ENCODE results near the gene ATP8A1.
"Not testable (repeated sequence)": the region's sequence is repeated elsewhere in the genome, so short reads cannot be mapped to it uniquely, and the experiment has no call there.

ATP8A1 gene

DNA sequence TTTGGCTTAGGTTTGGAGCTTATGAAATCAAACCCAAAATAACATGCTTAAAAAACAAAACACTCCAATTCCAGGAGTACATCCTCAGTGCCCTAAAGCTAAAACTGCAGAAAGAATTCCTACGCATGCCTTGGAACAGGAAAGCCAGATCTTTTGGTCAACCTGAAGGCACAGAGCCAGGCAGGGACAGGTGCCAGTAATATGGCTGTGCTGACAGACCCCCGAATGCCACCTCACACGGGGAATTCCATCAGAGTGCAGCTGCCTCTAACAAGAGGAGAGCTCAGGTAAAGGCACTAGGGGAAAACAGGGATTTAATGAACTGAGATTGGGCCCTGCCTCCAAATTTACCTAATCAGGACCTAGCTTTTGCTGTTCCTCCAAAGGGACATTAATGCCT, 182.5 kb downstream of the ATP8A1 start:
- DNase-seq (ENCODE audit: low spot score): no peak

DNA sequence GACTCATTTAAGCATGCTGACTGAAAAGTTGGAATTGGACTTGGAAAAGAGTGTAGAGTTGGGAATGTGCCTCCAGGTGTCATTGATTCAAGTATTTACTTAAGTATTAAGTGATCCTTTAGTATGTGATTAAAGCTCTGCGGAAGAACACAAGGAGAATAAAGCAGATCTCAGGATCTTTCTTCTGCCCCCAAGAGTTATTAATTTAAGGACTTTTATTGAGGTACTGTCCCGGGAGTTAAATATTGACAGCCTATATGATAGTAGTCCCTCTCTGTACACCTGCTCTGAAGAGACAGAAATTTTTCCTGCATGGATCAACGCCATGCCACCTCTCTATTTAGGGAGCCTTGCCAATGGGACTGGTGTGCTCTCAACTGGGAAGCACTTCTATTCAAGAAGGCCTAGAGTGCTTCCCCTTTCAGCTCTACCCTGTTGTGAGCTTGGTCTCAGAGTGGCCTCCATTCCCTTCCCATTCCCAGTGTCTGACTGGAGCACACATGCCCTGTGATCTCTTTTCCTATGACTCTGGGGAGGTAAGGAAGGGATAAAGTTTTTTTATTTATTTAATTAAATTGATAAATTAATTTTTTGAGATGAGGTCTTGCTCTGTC, 183.7 kb downstream of the ATP8A1 start:
- DNase-seq (ENCODE audit: low spot score): no peak

DNA sequence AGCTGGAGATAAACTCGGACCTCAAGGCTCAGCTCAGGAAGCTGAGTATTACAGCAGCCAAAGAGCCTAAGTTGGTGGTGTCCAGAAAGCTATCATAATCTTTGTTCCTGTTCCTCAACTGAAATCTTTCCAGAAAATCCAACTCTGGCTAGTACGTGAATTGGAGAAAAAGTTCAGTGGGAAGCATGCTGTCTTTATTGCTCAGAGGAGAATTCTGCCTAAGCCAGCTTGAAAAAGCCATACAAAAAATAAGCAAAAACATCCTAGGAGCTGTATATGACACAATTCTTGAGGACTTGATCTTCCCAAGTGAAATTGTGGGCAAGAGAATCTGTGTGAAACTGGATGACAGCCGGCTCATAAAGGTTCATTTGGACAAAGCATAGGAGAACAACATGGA, 185.0 kb downstream of the ATP8A1 start:
- no peak for DNase-seq (ENCODE audit: low spot score)

DNA sequence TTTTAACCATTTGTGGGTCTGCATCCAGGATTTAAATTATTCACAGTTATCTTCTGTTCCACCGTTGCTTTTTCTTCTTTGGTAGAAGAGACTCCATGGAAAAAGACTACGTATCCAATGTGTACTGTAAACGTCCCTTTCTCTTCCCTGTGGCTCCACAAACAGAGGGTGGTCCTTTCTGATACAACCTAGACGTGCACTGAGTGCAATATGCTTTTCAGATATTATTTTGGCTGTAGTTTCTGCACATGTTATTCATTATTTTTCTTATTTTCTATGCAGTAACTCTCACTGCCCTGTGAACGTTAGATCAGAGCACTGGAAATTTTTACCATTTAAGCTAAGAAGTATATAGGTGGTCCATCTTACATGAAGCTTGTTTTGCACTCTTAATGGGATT, 186.9 kb downstream of the ATP8A1 start:
- DNase-seq (ENCODE audit: low spot score): no peak

DNA sequence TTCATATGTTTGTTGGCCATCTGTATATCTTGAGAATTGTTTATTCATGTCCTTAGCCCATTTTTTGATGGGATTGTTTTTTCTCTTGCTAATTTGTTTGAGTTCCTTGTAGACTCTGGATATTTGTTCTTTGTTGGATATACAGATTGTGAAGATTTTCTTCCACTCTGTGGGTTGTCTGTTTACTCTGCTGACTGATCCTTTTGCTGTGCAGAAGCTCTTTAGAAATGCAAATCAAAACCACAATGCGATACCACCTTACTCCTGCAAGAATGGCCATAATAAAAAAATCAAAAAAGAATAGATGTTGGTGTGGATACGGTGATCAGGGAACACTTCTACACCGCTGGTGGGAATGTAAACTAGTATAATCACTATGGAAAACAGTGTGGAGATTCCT, 189.1 kb downstream of the ATP8A1 start:
- not testable (repeated sequence) for DNase-seq (ENCODE audit: low spot score)

DNA sequence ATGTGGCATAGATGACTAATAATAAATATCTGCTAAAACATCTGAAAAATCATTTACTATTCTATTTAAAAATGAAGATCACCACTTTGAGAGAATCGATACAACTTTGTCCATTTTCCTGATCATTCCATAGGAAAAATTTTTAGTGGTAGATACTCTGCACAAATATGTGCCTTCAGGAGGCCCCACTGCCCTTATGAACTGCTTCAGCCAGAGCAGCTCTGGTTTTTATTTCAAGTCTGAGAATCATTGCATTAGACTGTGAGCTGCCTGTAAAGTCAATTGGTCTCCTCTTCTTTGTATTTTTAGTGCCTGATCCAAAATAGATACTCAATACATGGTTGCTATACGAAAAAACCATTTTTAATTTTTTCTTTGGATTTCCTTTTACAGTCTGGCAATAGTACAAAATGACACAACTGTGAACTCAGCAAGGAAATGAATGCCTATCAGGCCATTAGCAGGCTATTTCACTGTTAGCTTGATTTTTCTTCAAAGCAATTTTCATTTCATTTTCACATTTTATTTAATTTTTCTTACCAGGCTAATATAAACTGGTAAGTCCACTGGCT, 190.5 kb downstream of the ATP8A1 start:
- DNase-seq (ENCODE audit: low spot score): no peak

DNA sequence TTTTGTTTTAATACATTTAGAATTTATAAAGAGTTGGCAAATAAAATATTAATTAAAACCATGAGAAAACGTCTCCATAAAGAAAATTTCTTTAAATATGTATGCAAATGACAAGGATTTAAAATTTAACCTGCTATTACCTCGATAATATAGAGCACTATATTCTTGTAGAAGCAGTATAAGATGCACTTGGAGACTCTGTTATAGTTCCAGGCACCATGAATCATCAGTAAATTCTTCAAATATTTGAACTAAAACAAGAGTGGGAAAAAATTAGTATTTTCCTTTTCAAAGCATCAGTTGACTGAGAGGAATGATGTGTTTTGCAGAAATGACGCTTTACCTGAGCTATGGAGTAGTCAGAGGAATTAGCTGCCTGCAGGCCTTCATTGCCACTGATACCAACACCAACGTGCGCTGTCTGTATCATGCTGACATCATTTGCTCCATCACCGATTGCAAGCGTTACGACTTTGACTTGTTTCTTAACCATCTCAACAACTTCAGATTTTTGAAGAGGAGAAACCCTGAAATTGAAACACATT, 192.3 kb downstream of the ATP8A1 start:
- DNase-seq (ENCODE audit: low spot score): no peak

DNA sequence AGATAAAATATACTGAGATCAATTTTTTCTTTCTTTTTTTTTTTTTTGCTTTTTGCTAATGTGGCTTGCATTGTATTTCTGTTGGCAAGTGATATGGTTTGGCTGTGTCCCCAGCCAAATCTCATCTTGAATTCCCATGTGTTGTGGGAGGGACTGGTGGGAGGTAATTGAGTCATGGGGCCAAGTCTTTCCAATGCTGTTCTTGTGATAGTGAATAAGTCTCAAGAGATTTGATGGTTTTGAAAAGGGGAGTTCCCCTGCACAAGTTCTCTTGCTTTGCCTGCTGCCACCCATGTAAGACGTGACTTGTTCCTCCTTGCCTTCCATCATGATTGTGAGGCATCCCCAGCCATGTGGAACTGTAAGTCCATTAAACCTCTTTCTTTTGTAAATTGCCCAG, 195.7 kb downstream of the ATP8A1 start:
- not testable (repeated sequence) for DNase-seq (ENCODE audit: low spot score)

DNA sequence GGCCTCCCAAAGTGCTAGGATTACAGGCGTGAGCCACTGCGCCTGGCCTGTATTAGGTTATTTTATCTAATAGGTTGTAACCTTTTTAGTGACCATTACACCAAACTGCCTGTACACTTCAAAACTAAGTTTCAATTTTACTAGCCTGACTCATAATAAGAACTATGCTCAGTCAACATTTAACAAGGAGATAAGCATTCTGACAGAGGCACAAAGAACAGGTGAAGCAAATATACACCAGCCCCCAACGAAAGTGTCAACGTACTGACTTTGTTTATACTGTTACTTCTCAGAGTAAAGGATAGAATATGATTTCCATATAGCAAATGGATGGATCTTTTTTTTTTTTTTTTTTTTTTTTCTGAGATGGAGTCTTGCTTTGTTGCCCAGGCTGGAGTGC, 196.9 kb downstream of the ATP8A1 start:
- DNase-seq (ENCODE audit: low spot score): no peak

DNA sequence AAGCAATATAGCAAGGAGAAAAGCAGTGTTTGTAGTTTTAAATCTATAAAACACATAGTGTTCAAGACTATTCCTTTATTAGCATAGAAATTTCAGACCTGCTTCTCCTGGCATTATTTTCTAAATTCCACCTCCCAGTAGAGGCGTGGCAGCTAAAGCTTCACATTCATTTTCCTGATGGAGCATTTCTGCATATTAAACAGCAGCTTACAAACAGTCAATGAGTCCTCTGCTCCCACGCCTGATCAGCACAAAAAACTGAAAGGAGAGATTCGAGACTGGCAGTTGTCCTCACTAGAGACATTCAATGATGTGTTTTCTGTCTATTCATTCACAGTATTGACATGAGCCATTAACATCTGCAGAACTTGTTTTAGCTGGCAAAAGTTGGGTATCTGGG, 198.2 kb downstream of the ATP8A1 start:
- no peak for DNase-seq (ENCODE audit: low spot score)

DNA sequence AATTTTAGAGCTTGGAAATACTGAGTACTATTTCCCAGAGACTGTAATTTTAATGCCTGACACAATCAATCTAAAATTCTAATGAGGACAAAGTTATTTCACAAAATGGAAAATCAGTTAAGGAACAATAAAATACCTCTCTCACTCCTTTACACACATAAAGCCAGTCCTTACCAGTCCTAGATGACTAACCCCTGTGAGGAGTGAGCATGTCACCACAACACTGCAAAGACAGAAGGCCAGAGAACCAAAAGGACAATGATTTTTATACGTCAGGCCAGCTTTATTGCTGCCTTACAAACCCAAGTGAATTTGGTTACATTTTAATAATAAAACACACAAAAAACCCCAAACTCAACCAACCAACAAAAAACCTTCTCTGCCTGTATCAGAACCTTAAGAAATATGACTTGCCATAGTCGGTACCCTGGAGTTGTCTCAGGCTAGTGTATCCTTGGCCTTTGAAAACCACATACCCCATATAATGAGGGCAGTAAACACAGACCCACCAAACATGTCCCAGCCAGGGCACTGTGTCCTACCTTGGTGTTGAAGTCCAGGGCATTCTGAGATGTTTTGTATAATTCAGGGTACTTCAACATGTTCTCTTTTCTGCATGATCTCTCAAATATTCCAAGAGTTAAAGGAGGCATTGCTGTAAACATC, 202.0 kb downstream of the ATP8A1 start:
- DNase-seq (ENCODE audit: low spot score): no peak

DNA sequence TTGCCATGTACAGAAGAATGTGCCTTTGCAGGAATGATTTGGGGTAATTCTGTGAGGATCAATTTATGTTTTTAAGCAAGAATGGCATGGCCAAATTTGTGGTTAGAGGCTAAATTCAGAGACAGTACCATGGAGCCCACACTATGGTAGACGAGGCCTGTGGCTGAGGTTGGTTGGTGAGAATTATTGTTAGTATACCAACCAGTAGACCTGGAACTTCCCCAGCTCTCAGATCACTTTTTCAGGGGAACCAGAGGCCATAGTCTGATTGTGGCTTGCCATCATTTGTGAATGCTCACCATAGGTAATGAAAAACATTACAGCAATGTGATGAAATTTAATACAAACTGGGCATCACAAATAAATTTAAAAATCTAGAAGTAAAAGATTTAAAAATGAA, 203.3 kb downstream of the ATP8A1 start:
- DNase-seq (ENCODE audit: low spot score): no peak

DNA sequence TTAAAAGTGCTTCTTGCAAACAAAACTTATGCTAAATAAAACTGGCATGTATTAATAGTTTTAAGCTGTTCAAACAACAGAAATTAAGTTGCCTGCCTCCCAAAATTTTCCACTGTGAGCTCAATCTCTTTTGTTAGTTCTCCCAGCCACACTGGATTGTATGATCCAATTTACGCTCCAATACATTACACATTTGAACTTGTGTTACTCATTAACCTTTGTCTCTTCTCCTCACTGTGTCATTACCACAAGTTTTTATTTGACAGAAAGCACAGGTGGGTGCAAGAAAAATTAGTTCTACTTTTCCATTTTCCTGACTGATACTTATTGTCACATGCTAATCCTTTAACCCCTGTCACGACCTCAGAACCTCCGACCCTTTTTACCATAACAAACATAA, 204.1 kb downstream of the ATP8A1 start:
- no peak for DNase-seq (ENCODE audit: low spot score)

DNA sequence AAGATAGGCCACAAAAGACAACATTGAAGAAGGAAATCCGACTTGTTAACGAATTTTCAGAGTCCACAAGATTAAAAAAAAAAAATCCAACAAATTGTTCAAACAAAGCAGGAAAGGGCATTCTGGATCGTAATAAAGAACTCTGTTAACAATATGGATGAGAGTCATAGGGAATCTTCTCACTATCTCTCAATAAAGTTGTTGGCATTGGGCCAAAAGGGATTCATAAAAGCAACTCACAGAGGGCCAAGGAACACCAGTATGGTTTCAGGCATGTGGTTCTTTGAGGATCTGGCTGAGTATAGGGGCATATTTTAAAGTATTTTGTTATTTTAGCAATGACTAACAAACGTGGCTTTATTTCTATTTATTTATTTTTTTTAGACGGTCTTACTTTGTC, 210.1 kb downstream of the ATP8A1 start:
- DNase-seq (ENCODE audit: low spot score): no peak

DNA sequence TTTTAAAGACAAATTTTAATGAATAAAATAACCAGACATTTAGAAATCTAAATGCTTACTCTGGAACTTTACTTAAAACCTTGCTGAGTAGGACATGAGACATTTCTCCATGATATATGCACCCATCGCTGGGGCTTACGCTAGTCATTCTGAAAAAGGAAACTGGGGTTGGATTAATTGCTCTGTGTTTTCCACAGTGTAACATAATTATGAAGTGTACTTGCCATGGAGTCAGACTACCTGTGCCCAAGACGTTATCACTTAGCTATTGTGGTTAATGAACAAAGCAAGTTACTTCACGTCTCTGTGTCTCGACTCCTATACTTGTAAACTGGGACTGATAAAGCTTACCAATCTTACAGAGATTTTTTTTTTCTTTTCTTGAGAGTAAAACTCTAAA, 211.9 kb downstream of the ATP8A1 start:
- DNase-seq (ENCODE audit: low spot score): no peak

DNA sequence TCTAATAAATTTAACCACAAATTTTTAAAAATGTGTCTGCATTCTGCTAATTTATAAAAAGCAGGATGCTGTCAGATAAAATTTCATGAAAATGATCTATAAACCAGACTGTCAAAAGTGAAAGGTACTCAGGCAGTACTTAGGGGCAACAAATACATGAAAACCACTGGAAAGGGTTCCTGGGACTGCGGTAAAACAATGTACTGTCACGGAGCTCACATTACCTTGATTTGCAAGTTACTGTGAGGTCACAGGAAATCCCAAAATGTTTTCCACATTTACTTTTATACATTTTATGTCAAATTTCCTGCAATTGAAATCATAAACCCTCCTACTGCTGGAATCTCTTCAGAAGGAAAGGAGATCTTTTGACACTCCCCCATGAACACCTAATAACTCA, 214.3 kb downstream of the ATP8A1 start:
- DNase-seq (ENCODE audit: low spot score): no peak

DNA sequence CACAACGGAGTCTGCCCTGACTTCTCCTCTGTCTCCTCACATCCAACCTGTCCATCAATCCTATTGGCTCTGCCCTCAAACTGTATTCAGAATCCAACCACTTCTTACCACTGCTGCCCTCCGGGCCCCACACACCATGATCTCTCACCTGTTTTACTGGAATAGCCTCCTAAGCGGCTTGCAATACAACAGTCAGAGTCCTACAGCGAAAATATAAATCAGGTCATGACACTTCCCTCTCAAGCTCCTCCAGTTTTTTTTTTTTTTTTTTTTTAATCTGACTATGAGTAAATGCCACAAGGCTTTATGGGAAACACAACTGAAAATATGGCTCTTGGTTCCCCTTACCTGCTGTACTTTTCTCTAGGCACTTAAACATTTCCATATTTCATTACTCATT, 216.8 kb downstream of the ATP8A1 start:
- no peak for DNase-seq (ENCODE audit: low spot score)

DNA sequence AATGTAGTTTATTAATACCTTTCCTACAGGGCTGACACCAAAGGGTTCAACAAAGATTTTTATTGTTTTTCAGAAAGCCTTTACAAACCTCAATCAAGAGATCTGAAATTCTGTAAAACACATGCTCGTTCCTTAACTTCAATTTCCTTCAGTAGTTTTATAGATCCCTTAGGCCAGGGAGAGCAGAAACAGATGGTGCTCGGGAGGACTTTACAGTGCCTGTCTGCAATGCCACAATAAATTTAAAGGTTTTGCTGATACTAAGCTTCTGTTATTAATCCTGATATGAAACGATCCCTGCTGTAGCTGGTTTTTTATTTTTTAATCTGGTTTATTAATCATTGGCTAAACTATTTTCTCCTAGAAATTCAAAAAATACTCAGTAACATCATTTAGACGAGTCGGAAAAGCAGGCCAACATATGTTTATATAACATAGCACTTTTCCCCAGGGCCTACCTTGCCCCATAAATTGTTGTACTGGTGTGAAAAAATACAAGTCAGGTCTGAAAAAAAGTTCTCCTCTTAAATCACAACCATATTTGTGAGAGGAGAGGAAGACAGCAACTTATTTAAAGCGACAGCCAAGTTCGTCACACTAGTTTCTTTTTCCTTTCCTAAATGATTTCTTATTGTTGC, 219.9 kb downstream of the ATP8A1 start:
- DNase-seq (ENCODE audit: low spot score): no peak

DNA sequence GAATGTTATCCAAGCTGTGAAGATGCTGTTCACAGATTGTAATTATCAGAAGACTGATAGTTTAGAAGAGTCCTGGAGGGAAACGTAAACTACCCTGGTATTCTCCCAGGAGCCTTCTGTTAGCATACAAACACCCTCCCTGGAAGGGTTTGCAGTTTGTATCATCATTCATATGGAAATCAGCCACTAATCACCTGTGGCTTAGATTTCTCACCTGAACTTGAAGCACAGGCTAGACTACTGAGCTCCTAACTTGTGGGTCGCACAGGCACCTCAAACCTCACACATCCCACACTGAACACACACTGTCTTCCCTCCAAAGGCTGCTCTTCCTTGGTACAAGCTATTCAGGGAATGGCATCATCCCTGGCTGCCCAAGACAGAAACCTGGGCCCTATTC, 228.9 kb downstream of the ATP8A1 start:
- DNase-seq (ENCODE audit: low spot score): no peak

DNA sequence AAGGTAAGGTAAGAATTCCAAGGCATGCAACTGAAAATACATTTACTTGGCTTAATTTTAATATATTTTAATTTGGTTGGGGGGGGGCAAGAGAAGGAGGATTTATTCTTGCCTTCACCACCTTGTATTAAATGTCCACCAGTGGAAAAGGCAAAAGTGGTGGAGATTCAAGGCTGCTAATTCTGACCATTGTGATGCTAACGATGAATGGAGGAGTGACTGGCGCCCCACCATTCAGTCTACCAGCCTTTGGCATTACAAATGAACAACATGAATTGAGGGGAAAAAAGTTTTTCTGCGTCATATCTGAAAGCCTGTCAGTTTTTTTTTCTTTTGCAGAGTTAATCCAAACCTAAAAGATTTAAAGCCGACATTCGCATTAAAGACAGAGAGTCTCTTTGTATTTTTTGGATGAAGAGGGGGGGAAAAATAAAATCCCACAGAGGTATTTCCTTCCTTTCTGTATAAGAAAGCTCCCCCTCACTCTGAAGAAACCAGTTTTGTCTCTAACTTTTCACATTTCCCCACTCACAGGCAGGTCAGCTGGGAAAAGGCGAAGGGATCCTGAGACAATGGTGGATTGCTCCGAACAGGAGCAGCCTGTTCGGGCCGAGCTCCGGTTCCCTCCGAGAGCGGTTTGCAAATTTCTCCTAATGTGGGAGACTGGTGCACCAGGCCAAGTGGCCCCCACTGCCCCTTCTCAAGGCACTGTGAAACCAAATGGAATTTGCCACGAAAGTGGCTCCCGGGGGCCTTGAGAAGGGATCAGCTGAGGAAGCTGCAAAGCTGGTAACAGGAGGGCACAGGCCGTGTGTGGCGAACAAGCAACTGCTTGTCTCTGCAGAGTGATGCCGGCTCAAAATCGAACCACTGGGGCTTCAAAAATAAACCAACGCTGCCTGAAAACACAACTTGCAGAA, 231.5 kb downstream of the ATP8A1 start:
- DNase-seq (ENCODE audit: low spot score): no peak

DNA sequence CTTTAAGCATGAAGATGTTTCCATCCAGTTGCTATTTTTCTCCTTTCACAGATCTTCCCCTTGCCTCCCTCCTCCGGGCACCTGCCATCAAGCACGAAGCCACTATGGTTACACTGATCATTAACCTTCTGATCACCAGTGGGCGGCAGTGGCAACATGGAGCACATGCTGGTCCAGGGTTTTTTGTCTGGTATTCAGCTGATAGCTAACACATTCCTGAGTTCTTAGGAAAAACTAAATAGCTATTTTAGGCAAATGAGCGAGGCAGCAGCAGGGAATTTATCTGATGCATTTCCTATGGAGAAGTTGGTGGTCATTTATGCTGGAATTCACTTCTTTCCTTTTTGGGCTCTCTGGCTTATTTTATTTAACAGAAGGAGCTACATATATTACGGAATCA, 236.8 kb downstream of the ATP8A1 start:
- DNase-seq (ENCODE audit: low spot score): no peak

DNA sequence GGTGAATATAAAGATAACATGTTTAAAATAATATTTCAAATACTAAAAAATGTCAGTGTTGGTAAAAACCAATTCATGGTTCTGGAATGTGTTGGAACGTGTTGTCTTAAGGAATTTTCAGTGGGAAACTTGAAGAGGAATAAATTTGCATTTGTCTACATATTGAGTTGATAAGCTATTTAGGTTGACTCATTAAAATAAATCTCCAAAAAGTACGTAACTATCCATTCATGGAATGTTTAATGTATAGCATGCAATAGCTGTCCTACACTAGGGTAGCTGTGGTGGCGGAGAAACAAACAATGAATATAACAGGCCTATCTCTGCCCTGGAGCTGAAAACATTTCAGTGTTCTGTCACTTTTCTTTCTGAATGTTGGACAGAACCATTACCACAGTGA, 239.4 kb downstream of the ATP8A1 start:
- no peak for DNase-seq (ENCODE audit: low spot score)

Measured in SK-N-DZ (cell line).